Fibroblast of skin of right biceps (primary cell): ENCODE data around the gene FTHL17.

Experiments
- DNase-seq: peaks from one replicate; pipeline ENCODE4 v3.0.0-alpha.2; 2013

FTHL17 gene

DNA sequence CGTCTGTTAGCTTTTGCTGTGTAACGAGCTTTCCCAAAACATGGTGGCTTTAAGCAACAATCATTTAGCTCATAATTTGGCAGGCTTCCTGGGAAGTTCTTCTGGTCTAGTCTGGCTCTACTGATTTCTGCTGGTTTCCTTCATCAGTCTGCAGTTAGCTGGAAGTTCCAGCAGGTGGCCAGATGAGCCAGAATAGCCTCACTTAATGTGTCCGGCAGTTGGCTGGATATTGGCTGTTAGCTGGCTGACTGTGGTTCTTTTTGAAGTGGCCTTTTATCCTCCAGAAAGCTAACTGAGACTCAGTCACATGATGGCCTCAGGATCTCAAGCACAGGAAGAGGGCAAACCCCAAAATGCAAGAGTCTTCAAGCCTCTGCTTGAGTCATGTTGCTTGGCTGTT is 34.9 kb downstream of the FTHL17 start:
- peak; percentile 35 for DNase-seq

DNA sequence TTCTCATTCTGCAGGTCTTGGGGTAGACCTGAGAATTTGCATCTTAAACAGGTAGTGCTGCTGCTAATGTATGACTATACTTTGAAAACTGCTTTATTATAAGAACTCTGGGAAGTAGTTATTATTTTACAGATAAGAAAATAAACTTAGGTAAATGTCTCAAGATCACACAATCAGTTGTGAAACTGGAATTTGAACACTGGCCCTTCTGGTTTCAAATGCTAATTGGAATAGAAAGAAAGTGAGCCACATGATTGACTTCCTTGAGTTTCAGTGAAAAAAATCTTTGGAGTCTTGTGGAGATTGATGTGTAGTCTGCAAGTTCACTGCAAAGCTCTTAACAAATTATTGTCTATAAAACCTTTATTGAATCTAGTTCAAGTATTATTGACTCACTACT is 44.5 kb downstream of the FTHL17 start:
- DNase-seq, result no peak

DNA sequence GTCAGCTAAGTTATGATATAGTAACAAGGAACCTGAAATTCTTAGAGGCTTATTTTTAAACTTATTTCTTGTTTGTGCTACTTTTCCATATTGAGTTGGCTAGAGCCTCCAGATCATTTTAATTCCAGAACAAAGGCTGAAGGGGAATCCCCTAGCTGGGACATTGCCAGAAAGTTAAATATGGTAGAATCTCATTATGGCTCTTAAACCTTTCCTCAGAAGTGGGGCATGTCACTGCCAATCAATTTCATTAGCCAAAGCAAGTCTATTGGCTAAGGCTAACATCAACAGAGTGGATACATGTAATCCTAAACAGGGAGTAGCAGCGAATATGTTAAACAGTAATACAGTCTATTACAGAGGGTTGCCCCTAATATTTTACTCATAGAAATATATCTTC is 47.0 kb downstream of the FTHL17 start:
- DNase-seq, result no peak

DNA sequence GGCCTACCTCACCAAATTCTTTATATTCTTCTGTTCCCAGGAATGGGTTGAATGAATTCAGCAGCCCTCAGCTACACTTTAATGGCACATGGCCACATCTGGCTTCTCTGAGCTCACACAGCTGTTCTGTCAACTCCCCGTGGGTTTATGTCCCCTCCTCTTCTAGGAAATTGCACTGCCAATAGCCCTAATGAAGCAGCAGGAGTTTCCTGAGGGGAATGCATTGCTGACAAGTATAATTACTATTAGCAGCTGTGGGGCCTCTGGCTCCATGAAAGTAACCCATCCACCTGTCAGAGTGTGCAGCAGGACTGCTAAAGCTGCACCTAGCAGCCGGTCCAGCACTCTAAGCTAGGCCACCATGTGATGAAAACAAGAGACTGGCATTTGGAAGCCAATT is 50.3 kb downstream of the FTHL17 start:
- DNase-seq, result no peak
